Activated naive CD4-positive, alpha-beta T cell treated with anti-CD3 and anti-CD28 coated beads, Interleukin-2, amount 10 ng/mL, durations not matched to agents 5 hours and 36 hours (primary cell): ENCODE measurements around the gene MRPL51. TPM values are rescaled to one million over a fixed set of nuclear protein-coding genes. Genes with fewer than 3 reads are reported as not detected.

Source experiments
- total RNA-seq, 2 experiments: library from RNA; stranded (reverse); gene quantifications; one replicate each; pipeline ENCODE4 v1.2.3, GENCODE V29; 2021

Gene MRPL51
- 100 to 1,000 TPM; 177 to 187 TPM for total RNA-seq

GRCh38 chr12:6492838-6493496 is at the start of gene MRPL51:
MRPL51 (minus strand) TSS chr12:6493262; CDS start chr12:6493136, 126 bp downstream.

GRCh38 chr12:6533923-6534694 is 41.0 kb upstream of the MRPL51 start, which contains the start of gene GAPDH:
GAPDH (plus strand) TSS chr12:6534517; CDS start chr12:6534833, 316 bp downstream.

DNA sequence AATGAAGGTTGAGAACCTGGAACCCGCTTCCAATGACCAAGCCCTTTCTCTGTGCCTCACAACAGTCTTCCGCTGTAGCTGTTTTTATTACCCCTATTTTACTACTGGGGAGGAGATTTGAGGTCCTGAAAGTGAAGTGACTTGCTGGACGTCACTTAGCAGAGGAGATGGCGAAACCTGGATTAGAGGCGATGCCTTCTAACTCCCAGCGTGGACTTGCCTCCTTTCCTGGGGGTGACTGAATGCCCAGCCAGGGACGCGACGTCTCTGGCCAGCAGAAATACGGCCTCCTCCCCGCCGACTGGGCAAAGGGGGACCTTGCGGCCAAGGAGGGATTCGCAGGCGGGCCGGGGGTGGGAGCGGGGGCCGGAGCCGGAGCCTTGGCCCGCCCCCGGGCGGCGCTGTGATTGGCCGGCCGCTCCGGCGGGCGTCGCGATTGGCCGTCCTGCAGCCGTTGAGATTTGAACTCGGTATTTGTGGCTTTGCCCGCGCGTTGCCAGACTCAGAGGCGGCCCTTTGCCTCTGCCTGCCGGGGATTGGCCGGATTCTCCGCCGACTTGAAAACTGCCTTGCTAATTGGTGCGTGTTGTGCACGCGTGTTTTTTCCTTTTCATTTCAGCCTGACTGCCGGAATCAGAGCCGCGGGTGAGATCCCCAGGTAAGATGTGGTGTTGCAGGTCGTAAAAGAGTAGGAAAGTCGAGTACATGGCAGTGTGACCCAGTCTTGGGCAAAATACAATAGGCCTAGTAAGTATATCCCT is 615 bp upstream of the MRPL51 start, which contains the start of gene NCAPD2:
NCAPD2 (plus strand) TSS at position 606 of the 761 bp plus-strand sequence. CDS start 997 bp downstream, outside the sequence.

DNA sequence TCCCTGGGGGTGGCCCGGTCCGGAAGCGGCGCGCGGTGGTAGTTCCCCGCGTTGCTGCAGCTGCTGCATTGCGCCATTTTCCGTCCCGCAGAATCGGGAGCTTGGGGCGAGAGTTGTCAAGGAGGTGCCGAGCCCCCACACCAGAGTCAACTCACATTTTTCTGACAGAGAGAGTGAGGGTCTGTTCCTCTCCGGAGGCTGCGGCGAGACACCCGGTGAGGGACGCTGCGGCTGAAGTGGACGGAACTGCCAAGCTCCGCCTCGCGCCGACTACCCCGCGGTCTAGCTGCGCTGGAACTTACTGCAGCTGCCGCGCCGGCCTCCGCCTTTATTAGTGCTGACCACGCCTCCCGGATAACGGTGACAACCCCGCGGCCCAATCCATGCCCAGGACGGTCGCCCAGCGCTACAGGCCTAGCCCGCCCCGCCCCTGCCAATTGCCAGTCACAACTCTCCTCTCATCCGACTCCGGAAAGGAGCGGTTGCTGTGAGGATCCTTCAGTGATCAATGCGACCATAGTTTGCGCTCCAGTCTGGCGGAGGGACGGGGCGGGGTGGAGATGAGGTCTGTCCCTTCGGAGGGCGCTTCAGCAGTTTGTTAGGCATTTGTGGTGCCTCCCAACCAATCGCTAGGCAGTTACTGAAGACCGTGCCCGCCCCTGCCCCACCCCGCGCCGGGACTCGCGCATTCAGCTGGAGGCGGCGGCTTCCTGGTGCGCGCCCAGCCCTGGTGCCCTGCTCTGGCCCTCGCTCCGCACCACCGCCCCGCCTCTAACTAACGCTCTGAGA is 22.5 kb downstream of the MRPL51 start, which contains the start of gene VAMP1:
VAMP1 (minus strand) TSS at position 303 of the 789 bp plus-strand sequence; CDS start at position 157, 146 bp downstream.

GRCh38 chr12:6451348-6452244 is 41.5 kb downstream of the MRPL51 start, which contains the start of gene TAPBPL:
TAPBPL (plus strand) TSS chr12:6452042; CDS start chr12:6452249, 207 bp downstream.

DNA sequence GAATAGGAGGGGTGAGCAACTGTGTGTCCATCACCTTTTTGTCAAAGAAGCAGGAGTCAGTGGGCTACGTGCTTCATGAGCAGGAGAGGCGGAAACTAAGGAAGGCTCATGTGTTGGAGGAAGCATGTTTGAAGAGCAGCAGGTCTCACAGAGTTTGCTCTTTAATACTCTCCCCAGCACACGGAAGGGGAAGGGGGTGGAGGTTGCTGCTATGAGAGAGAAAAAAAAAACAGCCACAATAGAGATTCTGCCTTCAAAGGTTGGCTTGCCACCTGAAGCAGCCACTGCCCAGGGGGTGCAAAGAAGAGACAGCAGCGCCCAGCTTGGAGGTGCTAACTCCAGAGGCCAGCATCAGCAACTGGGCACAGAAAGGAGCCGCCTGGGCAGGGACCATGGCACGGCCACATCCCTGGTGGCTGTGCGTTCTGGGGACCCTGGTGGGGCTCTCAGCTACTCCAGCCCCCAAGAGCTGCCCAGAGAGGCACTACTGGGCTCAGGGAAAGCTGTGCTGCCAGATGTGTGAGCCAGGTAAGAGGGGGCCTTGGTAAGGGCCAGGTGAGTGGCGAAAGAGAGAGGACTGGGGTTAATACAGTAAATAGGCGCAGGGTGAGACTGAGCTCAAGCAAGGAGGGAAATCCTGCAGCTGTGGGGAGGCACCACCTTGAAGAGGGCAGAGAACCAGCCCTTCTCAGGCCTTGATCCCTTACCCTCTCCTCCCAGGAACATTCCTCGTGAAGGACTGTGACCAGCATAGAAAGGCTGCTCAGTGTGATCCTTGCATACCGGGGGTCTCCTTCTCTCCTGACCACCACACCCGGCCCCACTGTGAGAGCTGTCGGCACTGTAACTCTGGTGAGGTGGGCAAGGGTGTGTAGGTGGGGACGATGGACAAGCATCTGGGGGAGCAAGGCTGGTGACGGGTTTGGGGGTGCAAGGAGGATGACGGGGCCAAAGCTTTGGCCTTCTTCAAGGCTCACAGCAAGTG is 48.1 kb downstream of the MRPL51 start, which contains the start of gene CD27:
CD27 (plus strand) TSS at position 252 of the 985 bp plus-strand sequence; CDS start at position 393, 141 bp downstream.

Other genes with a start within 250 kb of the MRPL51 start
- not detected for gene PLEKHG6, start 182.6 kb downstream of the MRPL51 start, total RNA-seq
- gene TNFRSF1A, start 151.2 kb downstream of the MRPL51 start, total RNA-seq, result 10 to 100 TPM; 55.4 to 59.9 TPM
- gene SCNN1A, start 117.7 kb downstream of the MRPL51 start, total RNA-seq, result under 1 TPM; 0.43 to 0.88 TPM
- gene LTBR, start 109.1 kb downstream of the MRPL51 start, total RNA-seq, result under 1 TPM; 0.35 to 0.72 TPM
- 100 to 1,000 TPM; 160 to 162 TPM for gene CD27, start 48.3 kb downstream of the MRPL51 start, total RNA-seq
- gene TAPBPL, start 41.2 kb downstream of the MRPL51 start, total RNA-seq, result 10 to 100 TPM; 52.0 to 52.7 TPM
- gene VAMP1, start 22.6 kb downstream of the MRPL51 start, total RNA-seq, result 10 to 100 TPM; 54.2 to 54.4 TPM
- 100 to 1,000 TPM; 151 to 157 TPM for gene NCAPD2, start 840 bp upstream of the MRPL51 start, total RNA-seq
- 1,000 to 10,000 TPM; 5,761 to 5,800 TPM for gene GAPDH, start 41.3 kb upstream of the MRPL51 start, total RNA-seq
- gene IFFO1, start 62.8 kb upstream of the MRPL51 start, total RNA-seq, result 10 to 100 TPM; 26.7 to 29.1 TPM
- gene NOP2, start 75.0 kb upstream of the MRPL51 start, total RNA-seq, result 10 to 100 TPM; 67.2 to 67.7 TPM
- gene CHD4, start 114.1 kb upstream of the MRPL51 start, total RNA-seq, result 100 to 1,000 TPM; 233 to 250 TPM
- 1 to 10 TPM; 7.5 to 8.2 TPM for gene LPAR5, start 142.7 kb upstream of the MRPL51 start, total RNA-seq
- gene ACRBP, start 154.2 kb upstream of the MRPL51 start, total RNA-seq, result 1 to 10 TPM; 1.6 to 2.4 TPM
- 10 to 100 TPM; 43.0 to 45.8 TPM for gene ING4, start 169.9 kb upstream of the MRPL51 start, total RNA-seq
- gene ZNF384, start 196.1 kb upstream of the MRPL51 start, total RNA-seq, result 10 to 100 TPM; 81.6 to 84.8 TPM
- gene PIANP, start 207.6 kb upstream of the MRPL51 start, total RNA-seq, result not detected
- gene COPS7A, start 230.8 kb upstream of the MRPL51 start, total RNA-seq, result 10 to 100 TPM; 25.9 to 26.9 TPM